22Rv1 (cell line): ENCODE measurements around the gene WDFY2.

Experiments
- CTCF ChIP-seq: fragments of 450-650 bp; IDR thresholded peaks from 2 replicates; pipeline ENCODE4 v1.5.1; 2017; ENCODE audit warnings: mild to moderate bottlenecking
- ZFX ChIP-seq: fragments of 450-650 bp; IDR thresholded peaks from 2 replicates; pipeline ENCODE4 v1.6.1; 2017; ENCODE audit warnings: antibody characterized with exemption, borderline replicate concordance

- TF ChIP-seq CTCF (no peak), ZFX (no peak)
These were observed 211.2 kb downstream of the WDFY2 start for GRCh38 chr13:51795419-51795818.
